ENCODE measurements around the gene HEY2. TPM values are rescaled to one million over a fixed set of nuclear protein-coding genes. Genes with fewer than 3 reads are reported as not detected.

HEY2 gene
- total and polyA plus RNA-seq, 2 of the 8 experiments (the other 6 are each of a cell fraction or from before 2014, with no cell fraction given) = 9.1 to 16.2 TPM

DNA sequence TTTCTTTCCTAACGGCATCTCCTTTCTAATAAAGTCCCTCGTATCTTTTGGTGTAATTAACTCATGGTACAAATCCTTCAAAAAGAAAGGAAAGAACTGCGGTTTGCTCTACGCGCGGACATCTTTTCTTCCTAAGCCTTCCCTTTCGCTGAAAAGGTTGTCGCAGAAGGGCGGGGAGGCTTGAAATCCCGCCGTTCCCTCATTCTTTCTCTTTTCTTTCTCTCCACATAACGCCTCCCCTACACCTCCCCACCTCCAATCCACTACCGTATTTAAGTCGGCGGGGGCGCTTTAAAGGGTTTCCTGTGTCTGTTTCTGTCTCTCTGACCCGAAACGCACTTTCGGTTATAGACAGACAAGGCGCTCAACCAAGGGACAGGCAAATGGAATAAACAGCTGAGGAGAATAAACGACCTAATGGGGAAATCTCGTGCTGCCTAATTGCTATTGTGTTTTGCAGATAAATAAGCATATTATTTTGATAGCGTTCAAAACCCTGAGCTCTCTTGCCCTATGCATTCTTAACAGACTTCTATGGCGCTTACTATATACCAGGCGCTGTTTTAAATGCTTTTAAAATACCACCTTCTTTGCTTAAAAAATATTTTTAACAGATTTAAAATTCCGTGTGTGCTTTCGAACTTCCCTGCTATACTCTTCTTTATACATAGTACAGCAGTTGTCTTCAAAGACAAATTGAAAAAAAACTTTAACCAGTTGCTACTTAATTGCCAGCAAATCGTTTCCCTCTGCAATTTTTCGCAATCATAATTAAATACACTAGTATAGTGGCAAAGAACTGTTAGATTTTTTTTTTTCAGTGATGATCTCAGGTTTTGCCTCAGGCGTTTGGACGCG lies 2.5 kb upstream of the HEY2 start (continued):
- TF ChIP-seq CHD2 (IDR thresholded peaks at IDR 0.05; ENCODE audit: low read length) (no peak), ZNF274 (IDR thresholded peaks at IDR 0.05; ENCODE audit: borderline replicate concordance, extremely low read depth, low read length) (no peak), HDAC6 (IDR thresholded peaks at IDR 0.05; ENCODE audit: low read depth, low read length) (no peak), JUN (IDR thresholded peaks at IDR 0.05; ENCODE audit: low read depth, low read length) (no peak), BCL11A (IDR thresholded peaks at IDR 0.05; ENCODE audit: low read depth in 2 of 2, low read length in 2 of 2) (no peak), GTF2F1 (IDR thresholded peaks at IDR 0.05; ENCODE audit: borderline replicate concordance, low read depth, low read length) (no peak), BRCA1 (IDR thresholded peaks at IDR 0.05; ENCODE audit: low read depth, low read length) (no peak), CHD1 (IDR thresholded peaks at IDR 0.05; ENCODE audit: low read depth, low read length) (no peak; the same call in 1 of the 2 replicates), CTBP2 (IDR thresholded peaks at IDR 0.05; ENCODE audit: borderline replicate concordance, insufficient read depth, insufficient read length, low read length) (no peak), CREB1 (IDR thresholded peaks at IDR 0.05) (no peak), RBBP5 (IDR thresholded peaks at IDR 0.05; ENCODE audit: borderline replicate concordance, low read depth, low read length) (no peak), NANOG (IDR thresholded peaks at IDR 0.05; ENCODE audit: insufficient read depth, low read depth, low read length, poor library complexity, severe bottlenecking) (no peak), RXRA (IDR thresholded peaks at IDR 0.05; ENCODE audit: insufficient read depth, low read depth, low read length) (no peak), SUZ12 (IDR thresholded peaks at IDR 0.05; ENCODE audit: low read length) (no peak), TAF1 (IDR thresholded peaks at IDR 0.05; ENCODE audit: low read depth, low read length) (peak; percentile 44; the same call in 1 of the 2 replicates), TCF12 (IDR thresholded peaks at IDR 0.05; ENCODE audit: low read depth, low read length) (no peak), EP300 (IDR thresholded peaks at IDR 0.05; ENCODE audit: borderline replicate concordance in 1 of 2, low read depth in 2 of 2, low read length in 2 of 2) (peak in 1 of 2 experiments; percentile 70; a peak in 1 of 3 replicates), KDM4A (IDR thresholded peaks at IDR 0.05; ENCODE audit: low read depth, low read length, severe bottlenecking) (no peak), KDM5A (IDR thresholded peaks at IDR 0.05; ENCODE audit: low read length) (no peak)
- TF ChIP-seq, protein P1, sequence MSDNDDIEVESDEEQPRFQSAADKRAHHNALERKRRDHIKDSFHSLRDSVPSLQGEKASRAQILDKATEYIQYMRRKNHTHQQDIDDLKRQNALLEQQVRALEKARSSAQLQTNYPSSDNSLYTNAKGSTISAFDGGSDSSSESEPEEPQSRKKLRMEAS (IDR thresholded peaks at IDR 0.05) = peak; percentile 29; the same call in 1 of the 2 replicates
- TF ChIP-seq, protein P2, sequence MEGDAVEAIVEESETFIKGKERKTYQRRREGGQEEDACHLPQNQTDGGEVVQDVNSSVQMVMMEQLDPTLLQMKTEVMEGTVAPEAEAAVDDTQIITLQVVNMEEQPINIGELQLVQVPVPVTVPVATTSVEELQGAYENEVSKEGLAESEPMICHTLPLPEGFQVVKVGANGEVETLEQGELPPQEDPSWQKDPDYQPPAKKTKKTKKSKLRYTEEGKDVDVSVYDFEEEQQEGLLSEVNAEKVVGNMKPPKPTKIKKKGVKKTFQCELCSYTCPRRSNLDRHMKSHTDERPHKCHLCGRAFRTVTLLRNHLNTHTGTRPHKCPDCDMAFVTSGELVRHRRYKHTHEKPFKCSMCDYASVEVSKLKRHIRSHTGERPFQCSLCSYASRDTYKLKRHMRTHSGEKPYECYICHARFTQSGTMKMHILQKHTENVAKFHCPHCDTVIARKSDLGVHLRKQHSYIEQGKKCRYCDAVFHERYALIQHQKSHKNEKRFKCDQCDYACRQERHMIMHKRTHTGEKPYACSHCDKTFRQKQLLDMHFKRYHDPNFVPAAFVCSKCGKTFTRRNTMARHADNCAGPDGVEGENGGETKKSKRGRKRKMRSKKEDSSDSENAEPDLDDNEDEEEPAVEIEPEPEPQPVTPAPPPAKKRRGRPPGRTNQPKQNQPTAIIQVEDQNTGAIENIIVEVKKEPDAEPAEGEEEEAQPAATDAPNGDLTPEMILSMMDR (IDR thresholded peaks at IDR 0.05; ENCODE audit: control extremely low read depth in 1 of 3, insufficient read depth in 1 of 3, low read depth in 1 of 3, low read length in 3 of 3) = no peak

Measured in H1 (cell line).